GM12873 (cell line): Measurements from ENCODE around the gene LRRC8C.

Experiments used
- CTCF ChIP-seq: IDR thresholded peaks from 2 replicates; pipeline ENCODE4 v1.5.1; 2012; ENCODE audit warnings: low read depth, mild to moderate bottlenecking, moderate library complexity, low read length, control low read depth; ENCODE audit not compliant: insufficient read depth; ENCODE audit errors: missing control alignments

Gene LRRC8C

DNA sequence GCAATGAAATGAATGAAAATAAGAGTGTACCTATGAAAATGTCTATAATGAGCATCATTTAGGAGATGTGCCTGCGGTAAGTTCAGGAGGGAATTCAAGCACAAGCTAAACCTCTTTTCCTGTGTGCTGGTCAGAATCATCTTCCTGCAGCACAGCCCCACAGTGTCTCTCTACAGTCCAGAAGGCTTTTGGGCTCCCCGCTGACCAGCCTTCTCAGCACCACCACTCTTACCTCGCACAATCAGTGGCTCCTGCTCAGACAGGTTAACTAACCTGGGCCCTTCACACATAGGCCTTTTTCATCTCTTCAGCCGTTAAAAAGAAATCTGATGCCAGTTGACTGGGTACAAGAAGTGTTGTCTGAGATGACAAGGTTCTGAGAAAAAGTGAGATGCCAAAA, 57.7 kb downstream of the LRRC8C start:
- no peak for TF ChIP-seq CTCF

- no peak for TF ChIP-seq CTCF
Observed at GRCh38 chr1:89692601-89693521, 59.9 kb downstream of the LRRC8C start.

DNA sequence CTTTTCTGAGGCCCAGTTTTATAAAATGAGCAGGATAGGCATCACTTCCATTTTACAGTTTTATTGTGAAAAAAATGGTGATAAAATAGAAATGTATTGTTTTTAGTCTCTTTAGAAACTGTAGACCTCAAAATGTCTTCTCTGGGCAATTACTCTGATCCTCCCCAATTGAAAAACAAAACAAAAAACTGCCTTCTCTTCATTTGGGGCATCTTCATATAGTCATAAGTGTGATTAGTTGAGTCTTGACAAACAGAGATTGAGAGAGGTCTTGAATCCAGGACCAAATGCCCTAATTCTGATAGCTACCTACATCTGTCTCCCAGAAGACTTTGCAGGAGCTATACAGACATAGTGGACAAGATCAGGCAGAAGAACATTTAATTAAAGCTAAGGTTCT, 62.9 kb downstream of the LRRC8C start:
- no peak for TF ChIP-seq CTCF

- no peak for TF ChIP-seq CTCF
Observed at GRCh38 chr1:89697383-89697782, 64.5 kb downstream of the LRRC8C start.

- TF ChIP-seq CTCF: no peak
Observed at GRCh38 chr1:89698020-89698560, 65.2 kb downstream of the LRRC8C start.

- no peak for TF ChIP-seq CTCF
Observed at GRCh38 chr1:89698624-89699023, 65.7 kb downstream of the LRRC8C start.

- no peak for TF ChIP-seq CTCF
Observed at GRCh38 chr1:89699451-89699986, 66.6 kb downstream of the LRRC8C start.
